Neural cell (in vitro differentiated cells): ENCODE measurements around the gene NPSR1. TPM values are rescaled to one million over a fixed set of nuclear protein-coding genes. Genes with fewer than 3 reads are reported as not detected.

ENCODE experiments used
- H2AFZ ChIP-seq: fragments of 200-600, 300-800 bp; sonication (generic), shearing (Covaris generic); 2 replicates; pipeline ENCODE4 v1.6.0; 2014; ENCODE audit warnings: low read depth, mild to moderate bottlenecking, antibody characterized with exemption, low read length, moderate library complexity
- H3F3A ChIP-seq: fragments of 200-600 bp; shearing (Covaris generic); 2 replicates; pipeline ENCODE4 v1.6.1; 2016; ENCODE audit warnings: mild to moderate bottlenecking, moderate library complexity, mixed read lengths, antibody characterized with exemption, low read length; ENCODE audit not compliant: insufficient read depth, poor library complexity, severe bottlenecking
- H3K27ac ChIP-seq: fragments of 200-600, 300-800 bp; sonication (generic), shearing (Covaris generic); 2 replicates; pipeline ENCODE4 v1.5.1; 2014; ENCODE audit warnings: mild to moderate bottlenecking, low read length, moderate library complexity
- H3K27me3 ChIP-seq: fragments of 300-800, 200-600 bp; sonication (generic), shearing (Covaris generic); 2 replicates; pipeline ENCODE4 v1.6.0; 2014; ENCODE audit warnings: mild to moderate bottlenecking, low read depth, low read length, moderate library complexity; ENCODE audit not compliant: insufficient read depth
- H3K36me3 ChIP-seq: fragments of 300-800, 200-600 bp; sonication (generic), shearing (Covaris generic); 2 replicates; pipeline ENCODE4 v1.5.1; 2014; ENCODE audit warnings: mild to moderate bottlenecking, antibody characterized with exemption, low read length, moderate library complexity; ENCODE audit not compliant: insufficient read depth
- H3K4me2 ChIP-seq: fragments of 300-800, 200-600 bp; sonication (generic), shearing (Covaris generic); 2 replicates; pipeline ENCODE4 v1.6.0; 2014; ENCODE audit warnings: mild to moderate bottlenecking, low read length
- H3K4me3 ChIP-seq: fragments of 300-800, 200-600 bp; sonication (generic), shearing (Covaris generic); 2 replicates; pipeline ENCODE4 v1.5.1; 2014; ENCODE audit warnings: mild to moderate bottlenecking, low read length, moderate library complexity
- H3K79me2 ChIP-seq: fragments of 200-600 bp; shearing (Covaris generic); replicated peaks from 2 replicates; pipeline ENCODE4 v1.6.0; 2014; ENCODE audit warnings: mild to moderate bottlenecking, low read length, moderate library complexity; ENCODE audit not compliant: insufficient read depth
- H3K9ac ChIP-seq: fragments of 300-800, 200-600 bp; sonication (generic), shearing (Covaris generic); 2 replicates; pipeline ENCODE4 v1.6.1; 2016; ENCODE audit warnings: mild to moderate bottlenecking, low read length, mixed read lengths
- H3K9me2 ChIP-seq: fragments of 200-600 bp; shearing (Covaris generic); 2 replicates; pipeline ENCODE4 v1.6.1; 2016; ENCODE audit warnings: mild to moderate bottlenecking, low read length, mixed read lengths; ENCODE audit not compliant: insufficient read depth
- H3K9me3 ChIP-seq: fragments of 200-600, 300-800 bp; sonication (generic), shearing (Covaris generic); 2 replicates; pipeline ENCODE4 v1.6.1; 2016; ENCODE audit warnings: mild to moderate bottlenecking, mixed run types, low read length, moderate library complexity, mixed read lengths
- H4K20me1 ChIP-seq: fragments of 200-600 bp; shearing (Covaris generic); 2 replicates; pipeline ENCODE4 v1.6.1; 2016; ENCODE audit warnings: mild to moderate bottlenecking, mixed run types; ENCODE audit not compliant: insufficient read depth
- EP300 ChIP-seq: fragments of 450-650 bp; conservative IDR thresholded peaks from 2 replicates; pipeline ENCODE4 v1.6.1; 2014; ENCODE audit warnings: antibody characterized with exemption, mild to moderate bottlenecking, moderate library complexity; ENCODE audit not compliant: poor library complexity, severe bottlenecking
- EZH2 ChIP-seq: fragments of 200-600, 300-800 bp; shearing (Covaris generic), sonication (generic); IDR thresholded peaks from 2 replicates; pipeline ENCODE4 v1.6.1; 2014; ENCODE audit warnings: antibody characterized with exemption, low read length, borderline replicate concordance, mild to moderate bottlenecking; ENCODE audit not compliant: insufficient read depth, poor library complexity, severe bottlenecking
- MXI1 ChIP-seq: fragments of 450-650 bp; conservative IDR thresholded peaks from 2 replicates; pipeline ENCODE4 v1.6.1; 2014; ENCODE audit warnings: antibody characterized with exemption, mild to moderate bottlenecking; ENCODE audit not compliant: poor library complexity, severe bottlenecking
- POLR2AphosphoS5 ChIP-seq: IDR thresholded peaks from 2 replicates; pipeline ENCODE4 v1.6.1; 2012
- RAD21 ChIP-seq: fragments of 450-650 bp; conservative IDR thresholded peaks from 2 replicates; pipeline ENCODE4 v1.6.1; 2014; ENCODE audit warnings: antibody characterized with exemption, mild to moderate bottlenecking, moderate library complexity
- SMC3 ChIP-seq: fragments of 450-650 bp; conservative IDR thresholded peaks from 2 replicates; pipeline ENCODE4 v1.6.1; 2014; ENCODE audit warnings: antibody characterized with exemption, mild to moderate bottlenecking, moderate library complexity; ENCODE audit not compliant: poor library complexity
- TAF1 ChIP-seq: IDR thresholded peaks from 2 replicates; pipeline ENCODE4 v1.6.1; 2012; ENCODE audit warnings: low read depth
- polyA plus RNA-seq: library from polyadenylated mRNA; depleted of rRNA; stranded (reverse); fragments of >200 nt; gene quantifications from 2 replicates; pipeline ENCODE4 v1.2.3, GENCODE V29; 2014
- TF ChIP-seq, protein P1 (sequence below): fragments of 450-650 bp; IDR thresholded peaks from 2 replicates; pipeline ENCODE4 v1.5.1; 2014; ENCODE audit warnings: antibody characterized with exemption, mild to moderate bottlenecking, moderate library complexity; ENCODE audit not compliant: poor library complexity, severe bottlenecking
- TF ChIP-seq, protein P2 (sequence below): IDR thresholded peaks from 2 replicates; pipeline ENCODE4 v1.6.1; 2012; ENCODE audit warnings: borderline replicate concordance

NPSR1 gene
- polyA plus RNA-seq, 1 donor from 2014 or later, result not detected

DNA sequence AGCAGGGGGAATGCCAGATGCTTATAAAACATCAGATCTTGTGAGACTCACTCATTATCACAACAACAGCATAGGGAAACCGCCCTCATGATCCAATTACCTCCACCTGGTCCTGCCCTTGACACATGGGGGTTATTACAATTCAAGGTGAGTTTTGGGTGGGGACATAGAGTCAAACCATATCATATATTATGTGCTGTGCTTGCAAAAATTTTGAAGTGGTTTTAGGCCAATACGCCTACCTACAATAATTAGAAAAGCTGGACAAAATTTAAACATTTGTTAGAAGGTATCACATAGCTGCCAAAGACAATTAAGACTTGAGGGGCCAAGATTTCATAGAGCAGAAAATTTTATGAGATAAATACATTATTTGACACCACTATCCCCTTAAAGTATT, 29.5 kb downstream of the NPSR1 start:
- Histone ChIP-seq H4K20me1 (no peaks in the 10 kb centered on the region), H3K27me3 (no peaks in the 10 kb centered on the region), H3K9ac (no peak overlapping the region), H3K9me2 (no peaks in the 10 kb centered on the region), H3K4me3 (no peak overlapping the region), H3K27ac (no peak overlapping the region), H3F3A (no peaks in the 10 kb centered on the region), H3K36me3 (no peaks in the 10 kb centered on the region), H3K79me2 (no peaks in the 10 kb centered on the region), H3K4me2 (no peak overlapping the region), H3K9me3 (no peaks in the 10 kb centered on the region), H2AFZ (no peak overlapping the region)
- TF ChIP-seq, protein P1, sequence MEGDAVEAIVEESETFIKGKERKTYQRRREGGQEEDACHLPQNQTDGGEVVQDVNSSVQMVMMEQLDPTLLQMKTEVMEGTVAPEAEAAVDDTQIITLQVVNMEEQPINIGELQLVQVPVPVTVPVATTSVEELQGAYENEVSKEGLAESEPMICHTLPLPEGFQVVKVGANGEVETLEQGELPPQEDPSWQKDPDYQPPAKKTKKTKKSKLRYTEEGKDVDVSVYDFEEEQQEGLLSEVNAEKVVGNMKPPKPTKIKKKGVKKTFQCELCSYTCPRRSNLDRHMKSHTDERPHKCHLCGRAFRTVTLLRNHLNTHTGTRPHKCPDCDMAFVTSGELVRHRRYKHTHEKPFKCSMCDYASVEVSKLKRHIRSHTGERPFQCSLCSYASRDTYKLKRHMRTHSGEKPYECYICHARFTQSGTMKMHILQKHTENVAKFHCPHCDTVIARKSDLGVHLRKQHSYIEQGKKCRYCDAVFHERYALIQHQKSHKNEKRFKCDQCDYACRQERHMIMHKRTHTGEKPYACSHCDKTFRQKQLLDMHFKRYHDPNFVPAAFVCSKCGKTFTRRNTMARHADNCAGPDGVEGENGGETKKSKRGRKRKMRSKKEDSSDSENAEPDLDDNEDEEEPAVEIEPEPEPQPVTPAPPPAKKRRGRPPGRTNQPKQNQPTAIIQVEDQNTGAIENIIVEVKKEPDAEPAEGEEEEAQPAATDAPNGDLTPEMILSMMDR, result no peak
- TF ChIP-seq TAF1, result no peak
- no peak for TF ChIP-seq POLR2AphosphoS5

DNA sequence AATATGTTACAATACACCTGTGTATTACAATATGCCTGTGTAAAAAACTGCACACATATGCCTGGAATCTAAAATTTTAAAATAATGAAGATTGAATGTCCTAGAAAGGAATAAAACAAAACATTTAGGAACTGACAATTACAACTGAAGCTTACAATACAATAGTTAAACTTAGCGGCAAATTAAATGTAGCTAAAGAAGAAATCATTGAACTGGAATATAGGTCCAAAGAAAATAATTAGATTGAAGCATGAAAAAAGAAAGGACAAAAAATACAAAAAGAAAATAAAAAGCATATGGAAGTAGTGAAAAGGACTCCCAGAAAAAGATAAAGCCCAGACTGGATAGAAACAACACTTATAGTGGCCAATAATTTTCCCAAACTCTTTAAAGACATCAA, 38.4 kb downstream of the NPSR1 start:
- H3K4me2 ChIP-seq, result no peak overlapping the region
- TF ChIP-seq SMC3 (no peak), RAD21 (no peak), POLR2AphosphoS5 (no peak), TAF1 (no peak), EZH2 (no peak), MXI1 (no peak), EP300 (no peak)
- TF ChIP-seq, protein P2, sequence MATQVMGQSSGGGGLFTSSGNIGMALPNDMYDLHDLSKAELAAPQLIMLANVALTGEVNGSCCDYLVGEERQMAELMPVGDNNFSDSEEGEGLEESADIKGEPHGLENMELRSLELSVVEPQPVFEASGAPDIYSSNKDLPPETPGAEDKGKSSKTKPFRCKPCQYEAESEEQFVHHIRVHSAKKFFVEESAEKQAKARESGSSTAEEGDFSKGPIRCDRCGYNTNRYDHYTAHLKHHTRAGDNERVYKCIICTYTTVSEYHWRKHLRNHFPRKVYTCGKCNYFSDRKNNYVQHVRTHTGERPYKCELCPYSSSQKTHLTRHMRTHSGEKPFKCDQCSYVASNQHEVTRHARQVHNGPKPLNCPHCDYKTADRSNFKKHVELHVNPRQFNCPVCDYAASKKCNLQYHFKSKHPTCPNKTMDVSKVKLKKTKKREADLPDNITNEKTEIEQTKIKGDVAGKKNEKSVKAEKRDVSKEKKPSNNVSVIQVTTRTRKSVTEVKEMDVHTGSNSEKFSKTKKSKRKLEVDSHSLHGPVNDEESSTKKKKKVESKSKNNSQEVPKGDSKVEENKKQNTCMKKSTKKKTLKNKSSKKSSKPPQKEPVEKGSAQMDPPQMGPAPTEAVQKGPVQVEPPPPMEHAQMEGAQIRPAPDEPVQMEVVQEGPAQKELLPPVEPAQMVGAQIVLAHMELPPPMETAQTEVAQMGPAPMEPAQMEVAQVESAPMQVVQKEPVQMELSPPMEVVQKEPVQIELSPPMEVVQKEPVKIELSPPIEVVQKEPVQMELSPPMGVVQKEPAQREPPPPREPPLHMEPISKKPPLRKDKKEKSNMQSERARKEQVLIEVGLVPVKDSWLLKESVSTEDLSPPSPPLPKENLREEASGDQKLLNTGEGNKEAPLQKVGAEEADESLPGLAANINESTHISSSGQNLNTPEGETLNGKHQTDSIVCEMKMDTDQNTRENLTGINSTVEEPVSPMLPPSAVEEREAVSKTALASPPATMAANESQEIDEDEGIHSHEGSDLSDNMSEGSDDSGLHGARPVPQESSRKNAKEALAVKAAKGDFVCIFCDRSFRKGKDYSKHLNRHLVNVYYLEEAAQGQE, result no peak
- TF ChIP-seq, protein P1, result no peak
- no peaks in the 10 kb centered on the region for H4K20me1 ChIP-seq

More for the DNA sequence above, 38.4 kb downstream of the NPSR1 start:
- Histone ChIP-seq H3K36me3 (no peaks in the 10 kb centered on the region), H3K79me2 (no peaks in the 10 kb centered on the region), H3K9me3 (peaks cover 3% of the 10 kb centered on the region), H3K9ac (no peak overlapping the region), H3K9me2 (no peaks in the 10 kb centered on the region), H3F3A (no peaks in the 10 kb centered on the region), H2AFZ (no peak overlapping the region), H3K4me3 (no peak overlapping the region), H3K27me3 (no peaks in the 10 kb centered on the region), H3K27ac (no peak overlapping the region)
